Thoracic aorta (tissue), 2 donors: ENCODE measurements around the gene MED13L. TPM values are rescaled to one million over a fixed set of nuclear protein-coding genes. Genes with fewer than 3 reads are reported as not detected.
A peak's percentile ranks its signal among the peaks of the same experiment; 100 is the strongest.

ENCODE experiments used
- ATAC-seq: fragments of 150-250 bp; one replicate; pipeline ENCODE4 v1.8.0; 2017; ENCODE audit warnings: low read depth; ENCODE audit not compliant: insufficient number of reproducible peaks, low FRiP score
- DNase-seq: peaks from one replicate; pipeline ENCODE4 v3.0.0-alpha.2; 2020; ENCODE audit warnings: low spot score
- H3K27ac ChIP-seq, 2 donors: fragments of 200-600 bp; sonication (generic); 1 replicate in 1 of 2; 2 replicates in 1 of 2; pipeline ENCODE4 v1.5.1; 2016; ENCODE audit warnings: mild to moderate bottlenecking in 2 of 2, moderate library complexity in 2 of 2
- H3K27me3 ChIP-seq: fragments of 200-600 bp; sonication (generic); replicated peaks from 2 replicates; pipeline ENCODE4 v1.6.0; 2016; ENCODE audit warnings: mild to moderate bottlenecking; ENCODE audit not compliant: insufficient read depth
- H3K36me3 ChIP-seq: fragments of 200-600 bp; sonication (generic); one replicate; pipeline ENCODE4 v1.5.1; 2016
- H3K4me1 ChIP-seq, 2 donors: fragments of 200-600 bp; sonication (generic); 1 replicate in 1 of 2; 2 replicates in 1 of 2; pipeline versions ENCODE4 v1.5.1 to v1.6.0; 2016; ENCODE audit warnings: low read depth in 2 of 2, mild to moderate bottlenecking in 1 of 2; ENCODE audit not compliant: control insufficient read depth in 1 of 2
- H3K4me3 ChIP-seq: fragments of 200-600 bp; sonication (generic); 2 replicates; pipeline ENCODE4 v1.5.1; 2016; ENCODE audit warnings: mild to moderate bottlenecking
- H3K9me3 ChIP-seq: fragments of 200-600 bp; sonication (generic); 2 replicates; pipeline ENCODE4 v1.5.1; 2016
- total RNA-seq, 2 donors: library from RNA; depleted of rRNA; stranded (reverse); fragments of >200 nt; gene quantifications; one replicate each; pipeline versions ENCODE4 v1.1.0 to v1.2.3, GENCODE V29; 2016
- TF ChIP-seq, protein P1 (sequence below): fragments of 200-600 bp; sonication (generic); IDR thresholded peaks from one replicate; pipeline ENCODE4 v1.5.1; 2019; ENCODE audit warnings: antibody characterized with exemption

MED13L gene
- total RNA-seq, 2 donors from 2014 or later, result 186 to 221 TPM

- Histone ChIP-seq H3K9me3 (no peaks in the 10 kb centered on the region), H3K4me1 (peaks cover 5 to 6% of the 10 kb centered on the region in 2 donors), H3K27me3 (no peaks in the 10 kb centered on the region), H3K36me3 (peaks cover 18% of the 10 kb centered on the region), H3K27ac (no peak overlapping the region), H3K4me3 (no peak overlapping the region)
- TF ChIP-seq, protein P1, sequence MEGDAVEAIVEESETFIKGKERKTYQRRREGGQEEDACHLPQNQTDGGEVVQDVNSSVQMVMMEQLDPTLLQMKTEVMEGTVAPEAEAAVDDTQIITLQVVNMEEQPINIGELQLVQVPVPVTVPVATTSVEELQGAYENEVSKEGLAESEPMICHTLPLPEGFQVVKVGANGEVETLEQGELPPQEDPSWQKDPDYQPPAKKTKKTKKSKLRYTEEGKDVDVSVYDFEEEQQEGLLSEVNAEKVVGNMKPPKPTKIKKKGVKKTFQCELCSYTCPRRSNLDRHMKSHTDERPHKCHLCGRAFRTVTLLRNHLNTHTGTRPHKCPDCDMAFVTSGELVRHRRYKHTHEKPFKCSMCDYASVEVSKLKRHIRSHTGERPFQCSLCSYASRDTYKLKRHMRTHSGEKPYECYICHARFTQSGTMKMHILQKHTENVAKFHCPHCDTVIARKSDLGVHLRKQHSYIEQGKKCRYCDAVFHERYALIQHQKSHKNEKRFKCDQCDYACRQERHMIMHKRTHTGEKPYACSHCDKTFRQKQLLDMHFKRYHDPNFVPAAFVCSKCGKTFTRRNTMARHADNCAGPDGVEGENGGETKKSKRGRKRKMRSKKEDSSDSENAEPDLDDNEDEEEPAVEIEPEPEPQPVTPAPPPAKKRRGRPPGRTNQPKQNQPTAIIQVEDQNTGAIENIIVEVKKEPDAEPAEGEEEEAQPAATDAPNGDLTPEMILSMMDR, result no peak
- DNase-seq (no peak), ATAC-seq (no peak)
Observed at GRCh38 chr12:116006141-116006540, 271.4 kb downstream of the MED13L start.

GRCh38 chr12:116002890-116003536, 274.5 kb downstream of the MED13L start:
- Histone ChIP-seq H3K27ac (no peak overlapping the region), H3K36me3 (peaks cover 8% of the 10 kb centered on the region), H3K4me1 (peaks cover 16 to 20% of the 10 kb centered on the region in 2 donors), H3K27me3 (no peaks in the 10 kb centered on the region), H3K9me3 (no peaks in the 10 kb centered on the region), H3K4me3 (no peak overlapping the region)
- TF ChIP-seq, protein P1, result no peak
- no peak for ATAC-seq
- DNase-seq, result no peak

DNA sequence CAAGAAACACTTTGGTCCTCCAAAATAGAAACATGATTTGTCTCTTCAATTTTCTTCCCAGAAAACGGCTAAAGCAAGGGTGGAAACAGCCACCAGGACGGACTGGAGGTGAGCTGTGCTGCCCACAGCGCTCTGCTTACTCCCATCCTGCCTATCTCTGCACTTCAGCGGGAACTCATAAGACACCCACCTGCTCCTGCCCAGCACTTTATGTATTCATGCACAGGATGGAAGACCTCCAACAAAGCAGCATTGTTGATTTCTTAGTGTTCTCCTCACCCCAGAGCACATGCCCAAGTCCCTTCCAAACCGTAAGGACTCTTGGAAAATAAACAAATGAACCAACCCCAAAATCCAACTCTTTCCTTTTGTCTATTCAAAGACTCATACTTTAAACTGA, 277.2 kb downstream of the MED13L start:
- Histone ChIP-seq H3K4me3 (no peak overlapping the region), H3K36me3 (peaks cover 14% of the 10 kb centered on the region), H3K9me3 (no peaks in the 10 kb centered on the region), H3K27ac (no peak overlapping the region), H3K4me1 (peaks cover 16 to 20% of the 10 kb centered on the region in 2 donors), H3K27me3 (no peaks in the 10 kb centered on the region)
- DNase-seq, result no peak
- ATAC-seq, result no peak
- TF ChIP-seq, protein P1, result no peak

DNA sequence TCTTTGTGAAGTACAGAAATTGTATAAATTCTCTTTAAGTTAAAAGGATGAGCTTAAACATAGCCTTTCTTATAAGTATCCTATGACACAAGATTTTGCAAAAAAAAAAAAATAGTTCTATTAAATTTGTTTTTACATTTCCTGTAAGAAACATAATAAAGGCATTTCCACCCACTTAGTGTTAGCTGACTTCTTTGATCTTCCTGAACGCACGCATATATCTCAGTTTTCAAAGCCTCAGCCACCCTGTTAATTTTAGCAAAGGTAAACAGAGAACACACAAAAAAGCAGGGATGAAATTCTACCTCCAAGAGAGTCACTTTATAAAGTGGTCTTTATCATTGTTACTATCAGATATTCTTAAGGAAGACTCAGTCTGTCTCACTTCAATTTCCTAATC, 277.9 kb downstream of the MED13L start:
- Histone ChIP-seq H3K4me3 (no peak overlapping the region), H3K36me3 (peaks cover 17% of the 10 kb centered on the region)
- TF ChIP-seq, protein P1, result no peak

GRCh38 chr12:115998794-115999478, 278.6 kb downstream of the MED13L start:
- TF ChIP-seq, protein P1, result no peak
- H3K36me3 ChIP-seq, result peaks cover 17% of the 10 kb centered on the region
- H3K27ac ChIP-seq, result peak overlapping the region in 1 of 2 donors; percentile 10
- no peaks in the 10 kb centered on the region for H3K9me3 ChIP-seq
- H3K4me1 ChIP-seq, result peaks cover 13 to 15% of the 10 kb centered on the region in 2 donors
- ATAC-seq, result no peak
- H3K4me3 ChIP-seq, result no peak overlapping the region
- H3K27me3 ChIP-seq, result no peaks in the 10 kb centered on the region
- DNase-seq, result no peak

More for the DNA sequence above, 277.9 kb downstream of the MED13L start:
- no peak overlapping the region for H3K27ac ChIP-seq
- H3K27me3 ChIP-seq, result no peaks in the 10 kb centered on the region
- peaks cover 16 to 19% of the 10 kb centered on the region in 2 donors for H3K4me1 ChIP-seq
- no peak for DNase-seq
- no peaks in the 10 kb centered on the region for H3K9me3 ChIP-seq
- ATAC-seq, result no peak
